HG02759 (cell line): ENCODE results near the gene CCDC34.
"Not testable (repeated sequence)": the region's sequence is repeated elsewhere in the genome, so short reads cannot be mapped to it uniquely, and the experiment has no call there.

ENCODE experiments used
- ATAC-seq: cut with Tn5 transposase; IDR thresholded peaks from one replicate; pipeline ENCODE4 v1.9.1; 2021; ENCODE audit warnings: mild to moderate bottlenecking, moderate library complexity; ENCODE audit not compliant: unreplicated experiment

The CCDC34 gene

GRCh38 chr11:27328614-27329013 is 34.4 kb downstream of the CCDC34 start:
- ATAC-seq = no peak

- ATAC-seq = not testable (repeated sequence)
Observed at GRCh38 chr11:27327064-27327463, 36.0 kb downstream of the CCDC34 start.

- ATAC-seq = not testable (repeated sequence)
Observed at GRCh38 chr11:27322196-27322595, 40.8 kb downstream of the CCDC34 start.

DNA sequence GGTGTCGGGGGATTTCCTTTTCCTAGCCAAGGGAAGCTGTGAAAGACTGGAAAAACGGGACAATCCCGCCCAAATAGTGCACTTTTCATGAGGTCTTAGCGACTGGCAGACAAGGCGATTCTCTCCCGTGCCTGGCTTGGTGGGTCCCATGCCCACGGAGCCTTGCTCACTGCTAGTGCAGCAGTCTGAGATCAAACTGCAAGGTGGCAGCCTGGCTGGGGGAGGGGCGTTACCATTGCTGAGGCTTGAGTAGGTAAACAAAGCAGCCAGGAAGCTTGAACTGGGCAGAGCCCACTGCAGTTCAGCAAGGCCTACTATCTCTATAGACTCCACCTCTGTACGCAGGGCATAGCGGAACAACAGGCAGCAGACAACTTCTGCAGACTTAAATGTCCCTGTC is 41.7 kb downstream of the CCDC34 start:
- ATAC-seq = not testable (repeated sequence)

GRCh38 chr11:27319072-27319471 is 43.9 kb downstream of the CCDC34 start:
- ATAC-seq = peak; percentile 99

DNA sequence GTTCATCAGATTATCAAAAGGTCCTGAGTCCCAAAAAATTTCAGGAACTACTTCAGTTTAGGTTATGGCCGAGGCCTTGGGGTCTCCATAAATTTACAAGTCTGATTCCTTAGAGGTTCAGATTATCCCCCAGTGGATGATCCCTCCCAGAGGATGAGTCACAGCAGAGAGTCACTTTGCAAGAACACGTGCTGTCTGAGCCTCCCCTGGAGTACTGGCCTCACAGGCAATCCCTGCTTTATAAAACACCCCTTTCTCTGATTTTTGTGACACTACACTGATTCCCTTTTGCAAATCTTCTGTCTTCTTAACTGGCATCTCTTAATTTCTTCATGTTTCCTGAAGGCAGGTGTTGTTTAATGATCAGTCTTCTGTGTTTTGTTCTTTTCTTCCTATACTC is 45.3 kb downstream of the CCDC34 start:
- no peak for ATAC-seq

GRCh38 chr11:27315836-27316235 is 47.2 kb downstream of the CCDC34 start:
- ATAC-seq = no peak

GRCh38 chr11:27313157-27313821 is 49.7 kb downstream of the CCDC34 start:
- no peak for ATAC-seq

GRCh38 chr11:27312110-27312509 is 50.9 kb downstream of the CCDC34 start:
- ATAC-seq = no peak

DNA sequence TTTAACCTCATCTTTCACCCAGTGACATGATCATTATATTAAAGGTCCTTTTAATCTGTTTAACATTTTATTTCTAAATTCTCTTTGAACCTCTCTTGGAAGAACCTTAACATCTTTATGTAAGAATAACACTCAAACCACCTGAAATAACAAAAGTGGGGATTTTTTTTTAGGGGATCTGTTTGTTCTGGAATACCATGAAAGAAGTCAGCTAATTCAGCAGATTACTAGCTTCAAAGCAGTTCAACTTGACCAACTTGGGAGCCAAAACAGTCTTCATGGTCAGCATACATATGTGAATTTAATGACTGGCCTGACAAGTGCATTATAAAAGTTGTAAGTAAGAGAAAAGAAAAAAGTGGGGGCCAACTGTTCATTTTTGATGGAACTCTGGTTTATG is 52.3 kb downstream of the CCDC34 start:
- ATAC-seq = no peak

DNA sequence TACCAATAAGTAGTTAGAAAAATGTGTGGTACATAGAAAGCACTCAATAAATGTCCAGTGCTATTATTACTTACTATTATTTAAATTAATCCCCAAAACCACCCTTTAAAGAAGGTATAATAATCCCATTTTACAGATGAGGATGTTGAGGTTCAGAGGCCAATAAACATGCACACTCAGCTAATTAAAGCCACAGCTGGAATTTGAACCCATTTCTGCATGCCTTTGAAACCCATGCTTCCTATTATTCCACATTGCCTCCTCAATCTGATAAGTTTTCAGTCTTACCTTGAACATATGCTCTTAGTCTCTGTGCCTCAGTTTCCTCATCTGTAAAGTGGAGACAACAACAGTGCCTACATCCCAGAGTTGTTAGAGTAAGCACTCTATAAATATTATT is 52.8 kb downstream of the CCDC34 start:
- no peak for ATAC-seq

- no peak for ATAC-seq
Observed at GRCh38 chr11:27309046-27309445, 54.0 kb downstream of the CCDC34 start.

DNA sequence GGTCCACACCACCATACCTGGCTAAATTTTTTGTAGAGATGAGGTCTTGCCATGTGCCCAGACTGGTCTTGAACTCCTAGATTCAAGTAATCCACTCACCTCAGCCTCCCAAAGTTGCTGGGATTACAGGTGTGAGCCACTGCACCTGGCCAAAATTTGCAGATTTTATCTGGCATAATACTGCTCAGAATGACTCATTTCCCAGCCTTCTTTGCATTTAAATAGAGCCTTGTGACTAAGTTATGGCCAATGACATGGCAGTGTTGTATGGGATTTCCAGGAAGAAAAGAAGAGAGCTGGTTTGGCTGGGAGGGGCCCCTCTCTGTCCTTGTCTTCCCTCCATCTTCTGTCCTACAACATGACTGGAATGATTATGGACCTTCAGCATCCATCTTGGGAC is 55.8 kb downstream of the CCDC34 start:
- no peak for ATAC-seq

- ATAC-seq = no peak
Observed at GRCh38 chr11:27305751-27306150, 57.3 kb downstream of the CCDC34 start.

- ATAC-seq = no peak
Observed at GRCh38 chr11:27304514-27304913, 58.5 kb downstream of the CCDC34 start.

DNA sequence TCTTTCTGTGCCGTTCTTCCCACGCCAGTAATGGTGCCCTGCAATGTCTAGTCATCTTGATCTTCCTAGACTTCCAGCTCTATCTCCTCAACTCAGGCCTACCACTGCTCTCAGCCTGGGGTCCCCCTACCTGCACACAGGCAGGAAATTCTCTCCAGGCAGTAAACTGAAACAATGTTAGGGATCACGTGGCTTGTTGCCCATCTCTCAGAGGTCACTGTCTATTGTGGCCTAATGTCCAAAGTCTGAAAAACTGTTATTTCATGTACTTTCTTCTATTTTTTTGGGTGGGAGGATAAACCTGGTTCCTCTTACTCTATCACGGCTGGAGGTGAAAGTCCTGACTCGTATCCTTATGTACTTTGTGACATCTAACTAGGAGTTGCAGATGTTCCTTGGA is 59.1 kb downstream of the CCDC34 start:
- no peak for ATAC-seq

- ATAC-seq = no peak
Observed at GRCh38 chr11:27300974-27301373, 62.0 kb downstream of the CCDC34 start.

GRCh38 chr11:27297616-27298015 is 65.4 kb downstream of the CCDC34 start:
- no peak for ATAC-seq

DNA sequence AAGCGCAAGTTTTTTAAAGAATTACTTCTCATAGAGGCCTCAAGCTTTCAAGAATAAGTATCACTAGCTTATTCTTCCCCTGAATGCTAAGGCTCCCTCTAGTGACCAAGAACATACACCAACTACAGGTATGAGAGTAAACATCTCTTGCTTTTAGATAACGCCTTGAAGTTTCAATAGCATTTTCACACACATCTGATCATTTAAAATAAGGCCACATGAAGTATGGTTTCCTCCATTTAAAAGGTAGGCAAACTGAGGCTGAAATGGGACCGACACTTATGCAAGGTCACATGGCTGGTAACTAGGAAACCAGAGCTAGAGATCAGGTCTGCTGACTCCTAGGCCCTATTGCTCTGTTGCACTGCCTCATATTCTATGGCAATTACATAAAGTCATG is 66.5 kb downstream of the CCDC34 start:
- ATAC-seq = peak; percentile 87

- ATAC-seq = no peak
Observed at GRCh38 chr11:27295928-27296327, 67.1 kb downstream of the CCDC34 start.

DNA sequence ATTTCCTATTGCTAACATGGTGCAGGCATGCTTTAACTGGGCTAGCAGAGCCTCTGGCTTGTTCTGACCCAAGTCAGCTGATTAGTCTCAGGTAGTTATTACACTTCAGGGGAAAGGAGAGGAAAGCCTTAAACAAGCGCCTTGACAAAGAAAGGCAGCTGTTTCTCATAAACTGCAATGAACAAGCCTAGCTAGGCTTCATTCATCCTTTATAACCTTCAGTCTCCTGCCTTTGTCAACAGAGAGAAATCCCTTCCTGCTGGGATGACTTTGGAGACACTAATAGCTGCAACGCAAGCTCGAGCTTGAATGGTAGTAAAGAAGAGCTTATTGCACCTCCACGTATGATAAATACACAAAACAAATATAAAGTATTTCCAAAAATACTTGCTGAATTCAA is 68.4 kb downstream of the CCDC34 start:
- ATAC-seq = no peak

- no peak for ATAC-seq
Observed at GRCh38 chr11:27293515-27294417, 69.2 kb downstream of the CCDC34 start.
